ENCODE data around the gene RNF157. TPM values are rescaled to one million over a fixed set of nuclear protein-coding genes. Genes with fewer than 3 reads are reported as not detected.

The RNF157 gene
- total and polyA plus RNA-seq, 8 donors, result 0.95 to 41.4 (median 4.5) TPM

- Histone ChIP-seq H3K9me3 (no peaks in the 10 kb centered on the region), H3K4me1 (peaks cover 16 to 48% (median 36%) of the 10 kb centered on the region in 4 donors), H3K4me3 (no peak overlapping the region), H3K27me3 (no peaks in the 10 kb centered on the region), H3K27ac (no peak overlapping the region), H3K36me3 (peaks cover 17 to 21% (median 20%) of the 10 kb centered on the region in 4 donors)
- intact Hi-C loops (cut with DNase I; ENCODE audit: low total_unique reads), result no loop called here
- 67 to 85% (median 75%) methylated on average over 5 of the region's 5 CpGs for WGBS, 5 donors
- no peak for DNase-seq
- TF ChIP-seq EP300 (IDR thresholded peaks at IDR 0.05), result no peak
- TF ChIP-seq CTCF (IDR thresholded peaks at IDR 0.05), result no peak
- TF ChIP-seq POLR2A (IDR thresholded peaks at IDR 0.05), result no peak
- TF ChIP-seq POLR2AphosphoS5 (IDR thresholded peaks at IDR 0.05), result no peak
Measured at GRCh38 chr17:76104896-76105231, 135.4 kb downstream of the RNF157 start.

- Histone ChIP-seq H3K27ac (peak overlapping the region; percentile 69 to 86 (median 82)), H3K4me3 (peak overlapping the region; percentile 91 to 94 (median 91)), H3K4me1 (peaks cover 16 to 48% (median 36%) of the 10 kb centered on the region in 4 donors), H3K36me3 (peaks cover 22 to 26% (median 25%) of the 10 kb centered on the region in 4 donors), H3K9me3 (no peaks in the 10 kb centered on the region), H3K27me3 (no peaks in the 10 kb centered on the region)
- WGBS, 5 donors, result 81 to 87% (median 86%) methylated on average over 29 of the region's 29 CpGs
- TF ChIP-seq POLR2AphosphoS5 (IDR thresholded peaks at IDR 0.05) (no peak), POLR2A (IDR thresholded peaks at IDR 0.05) (no peak), CTCF (IDR thresholded peaks at IDR 0.05) (no peak), EP300 (IDR thresholded peaks at IDR 0.05) (no peak)
- no peak for DNase-seq
- intact Hi-C loops (cut with DNase I; ENCODE audit: low total_unique reads), result no loop called here
Measured at GRCh38 chr17:76104140-76104895, 136.0 kb downstream of the RNF157 start.

- H3K27ac ChIP-seq, result peak within 1 kb of the TSS; percentile 69 to 86 (median 82)
- no peaks in the 10 kb centered on the region for H3K9me3 ChIP-seq
- TF ChIP-seq POLR2A (IDR thresholded peaks at IDR 0.05), result no peak
- peak; percentile 79 to 92 (median 86) for TF ChIP-seq POLR2AphosphoS5 (IDR thresholded peaks at IDR 0.05)
- intact Hi-C loops (cut with DNase I; ENCODE audit: low total_unique reads), result no loop called here
- WGBS, 5 donors, result 3 to 9% (median 4%) methylated on average over 31 to 55 of the region's 55 CpGs
- no peaks in the 10 kb centered on the region for H3K27me3 ChIP-seq
- peak within 1 kb of the TSS; percentile 91 to 94 (median 91) for H3K4me3 ChIP-seq
- H3K36me3 ChIP-seq, result peaks cover 26 to 35% (median 33%) of the 10 kb centered on the region in 4 donors
- peak; percentile 94 to 98 for DNase-seq
- peaks cover 16 to 48% (median 36%) of the 10 kb centered on the region in 4 donors for H3K4me1 ChIP-seq
Measured at GRCh38 chr17:76103274-76104139, 136.8 kb downstream of the RNF157 start, which contains the start of gene EXOC7. TSS of gene EXOC7 (minus strand) at chr17:76103787. CDS start at chr17:76103692, 95 bp downstream.

GRCh38 chr17:76102944-76103273, 137.4 kb downstream of the RNF157 start:
- Histone ChIP-seq H3K9me3 (no peaks in the 10 kb centered on the region), H3K4me1 (peaks cover 16 to 48% (median 36%) of the 10 kb centered on the region in 4 donors), H3K4me3 (peak overlapping the region; percentile 91 to 94 (median 91)), H3K36me3 (peaks cover 30 to 41% (median 38%) of the 10 kb centered on the region in 4 donors), H3K27me3 (no peaks in the 10 kb centered on the region), H3K27ac (peak overlapping the region; percentile 69 to 86 (median 82))
- WGBS, 5 donors, result 0 to 8% (median 0%) methylated on average over 2 to 4 of the region's 4 CpGs
- intact Hi-C loops (cut with DNase I; ENCODE audit: low total_unique reads), result no loop called here
- no peak for DNase-seq
- no peak for TF ChIP-seq CTCF (IDR thresholded peaks at IDR 0.05)
- TF ChIP-seq EP300 (IDR thresholded peaks at IDR 0.05), result no peak
- TF ChIP-seq POLR2A (IDR thresholded peaks at IDR 0.05), result no peak
- no peak for TF ChIP-seq POLR2AphosphoS5 (IDR thresholded peaks at IDR 0.05)
